Measurements from ENCODE around the gene NRSN1.

DNA sequence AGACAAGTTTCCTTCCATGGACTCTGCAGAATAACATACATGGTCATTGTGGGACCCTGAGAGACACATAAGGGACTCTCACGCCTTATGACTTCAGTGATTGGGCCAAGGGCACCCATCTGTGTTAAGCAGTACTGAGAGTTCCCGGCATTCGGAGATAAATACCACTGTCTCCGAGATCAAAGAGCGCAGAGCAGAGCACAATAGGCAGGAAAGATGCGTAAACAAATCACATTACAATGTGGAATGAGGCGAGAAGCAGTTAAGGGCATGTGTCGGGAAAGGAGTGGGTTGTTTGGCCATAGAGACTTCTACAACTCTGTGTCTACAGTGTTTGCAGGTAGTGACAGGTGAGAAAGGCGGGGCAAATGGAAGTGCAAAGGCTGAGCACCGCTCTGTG, 57.6 kb downstream of the NRSN1 start:
- TF ChIP-seq, protein P1, sequence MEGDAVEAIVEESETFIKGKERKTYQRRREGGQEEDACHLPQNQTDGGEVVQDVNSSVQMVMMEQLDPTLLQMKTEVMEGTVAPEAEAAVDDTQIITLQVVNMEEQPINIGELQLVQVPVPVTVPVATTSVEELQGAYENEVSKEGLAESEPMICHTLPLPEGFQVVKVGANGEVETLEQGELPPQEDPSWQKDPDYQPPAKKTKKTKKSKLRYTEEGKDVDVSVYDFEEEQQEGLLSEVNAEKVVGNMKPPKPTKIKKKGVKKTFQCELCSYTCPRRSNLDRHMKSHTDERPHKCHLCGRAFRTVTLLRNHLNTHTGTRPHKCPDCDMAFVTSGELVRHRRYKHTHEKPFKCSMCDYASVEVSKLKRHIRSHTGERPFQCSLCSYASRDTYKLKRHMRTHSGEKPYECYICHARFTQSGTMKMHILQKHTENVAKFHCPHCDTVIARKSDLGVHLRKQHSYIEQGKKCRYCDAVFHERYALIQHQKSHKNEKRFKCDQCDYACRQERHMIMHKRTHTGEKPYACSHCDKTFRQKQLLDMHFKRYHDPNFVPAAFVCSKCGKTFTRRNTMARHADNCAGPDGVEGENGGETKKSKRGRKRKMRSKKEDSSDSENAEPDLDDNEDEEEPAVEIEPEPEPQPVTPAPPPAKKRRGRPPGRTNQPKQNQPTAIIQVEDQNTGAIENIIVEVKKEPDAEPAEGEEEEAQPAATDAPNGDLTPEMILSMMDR (IDR thresholded peaks at IDR 0.05; ENCODE audit: insufficient read depth, low read length, poor library complexity, severe bottlenecking): no peak
- TF ChIP-seq EZH2phosphoT487 (conservative IDR thresholded peaks at IDR 0.05; ENCODE audit: low read length): no peak
